Measurements from ENCODE around the gene BCL2A1.

DNA sequence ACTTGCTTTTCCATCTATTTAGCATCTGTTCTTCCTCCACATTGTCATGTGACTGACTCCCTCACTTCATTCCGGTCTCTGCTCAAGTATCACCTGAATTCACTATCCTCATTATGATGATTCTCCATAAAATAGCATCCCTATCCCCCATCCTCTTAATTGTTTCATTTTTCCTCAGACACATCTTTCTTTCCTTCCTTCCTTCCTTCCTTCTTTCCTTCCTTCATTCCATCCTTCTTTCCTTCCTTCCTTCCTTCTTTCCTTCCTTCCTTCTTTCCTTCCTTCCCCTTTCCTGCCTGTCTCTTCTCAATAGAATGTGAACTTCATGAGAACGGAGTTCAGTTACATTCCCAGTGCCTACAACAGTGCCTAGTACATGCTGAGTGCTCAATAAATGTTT is 41.6 kb downstream of the BCL2A1 start:
- TF ChIP-seq POLR2A (IDR thresholded peaks at IDR 0.05), result no peak
- TF ChIP-seq, protein P1, sequence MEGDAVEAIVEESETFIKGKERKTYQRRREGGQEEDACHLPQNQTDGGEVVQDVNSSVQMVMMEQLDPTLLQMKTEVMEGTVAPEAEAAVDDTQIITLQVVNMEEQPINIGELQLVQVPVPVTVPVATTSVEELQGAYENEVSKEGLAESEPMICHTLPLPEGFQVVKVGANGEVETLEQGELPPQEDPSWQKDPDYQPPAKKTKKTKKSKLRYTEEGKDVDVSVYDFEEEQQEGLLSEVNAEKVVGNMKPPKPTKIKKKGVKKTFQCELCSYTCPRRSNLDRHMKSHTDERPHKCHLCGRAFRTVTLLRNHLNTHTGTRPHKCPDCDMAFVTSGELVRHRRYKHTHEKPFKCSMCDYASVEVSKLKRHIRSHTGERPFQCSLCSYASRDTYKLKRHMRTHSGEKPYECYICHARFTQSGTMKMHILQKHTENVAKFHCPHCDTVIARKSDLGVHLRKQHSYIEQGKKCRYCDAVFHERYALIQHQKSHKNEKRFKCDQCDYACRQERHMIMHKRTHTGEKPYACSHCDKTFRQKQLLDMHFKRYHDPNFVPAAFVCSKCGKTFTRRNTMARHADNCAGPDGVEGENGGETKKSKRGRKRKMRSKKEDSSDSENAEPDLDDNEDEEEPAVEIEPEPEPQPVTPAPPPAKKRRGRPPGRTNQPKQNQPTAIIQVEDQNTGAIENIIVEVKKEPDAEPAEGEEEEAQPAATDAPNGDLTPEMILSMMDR (IDR thresholded peaks at IDR 0.05), result no peak
